ENCODE data around the gene TMEM156.

Gene TMEM156

DNA sequence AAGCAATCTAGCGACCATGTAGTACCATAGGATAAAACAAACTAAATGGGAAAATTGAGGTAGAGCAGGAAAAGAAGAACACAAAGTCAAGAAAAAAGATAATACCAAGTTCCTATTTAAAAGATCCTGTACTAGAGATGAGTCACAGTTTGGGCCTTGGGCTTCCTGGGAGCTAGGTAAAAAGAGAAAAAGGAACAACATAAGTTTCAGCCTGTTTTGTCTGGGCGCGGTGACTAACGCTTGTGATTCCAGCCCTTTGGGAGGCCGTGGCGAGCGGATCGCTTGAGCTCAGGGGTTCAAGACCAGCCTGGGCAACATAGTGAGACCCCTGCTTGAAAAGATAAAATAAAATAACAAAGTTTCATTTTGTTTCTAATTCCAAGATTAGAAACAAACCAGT, 14.0 kb upstream of the TMEM156 start:
- no peak for TF ChIP-seq ZNF426 (tag by site-specific recombination; IDR thresholded peaks at IDR 0.05)
- no peak for TF ChIP-seq GLI2 (tag by site-specific recombination; IDR thresholded peaks at IDR 0.05; ENCODE audit: borderline replicate concordance, low read depth)
- no peak for TF ChIP-seq ZNF223 (tag by site-specific recombination; IDR thresholded peaks at IDR 0.05)
- TF ChIP-seq ZNF26 (tag by site-specific recombination; IDR thresholded peaks at IDR 0.05) = no peak
- no peak for TF ChIP-seq ZNF654 (tag by site-specific recombination; IDR thresholded peaks at IDR 0.05; ENCODE audit: low read depth)
- no peak for TF ChIP-seq SCRT2 (tag by site-specific recombination; IDR thresholded peaks at IDR 0.05)
- H3K27ac ChIP-seq (ENCODE audit: extremely low read depth, low read depth, low read length) = no peak overlapping the region
- ChIA-PET POLR2A (interaction anchor here (0.9 kb wide), 1 partner anchor 58 kb away, joined by 8 read pairs; no protein-coding TSS in a partner anchor), CTCF (interaction anchor here (0.6 kb wide), 1 partner anchor 89 kb away, joined by 3 read pairs; no protein-coding TSS in a partner anchor)
- H3K9me3 ChIP-seq (ENCODE audit: control insufficient read depth, insufficient read depth, low read depth, low read length) = no peaks in the 10 kb centered on the region
- no peaks in the 10 kb centered on the region for H3K4me1 ChIP-seq (ENCODE audit: control insufficient read depth, insufficient read depth, low read length)
- H3K4me3 ChIP-seq (ENCODE audit: low read depth, low read length) = no peak overlapping the region; the same call in 1 of the 2 replicates
- H3K36me3 ChIP-seq (ENCODE audit: control insufficient read depth in 2 of 2, insufficient read depth in 1 of 2, low read length in 2 of 2) = no peaks in the 10 kb centered on the region

- peak overlapping the region; percentile 58 for H3K4me3 ChIP-seq (ENCODE audit: low read depth, low read length)
- POLR2A ChIA-PET = interaction anchor here (0.9 kb wide), 1 partner anchor 59 kb away, joined by 8 read pairs; no protein-coding TSS in a partner anchor
- CTCF ChIA-PET = interaction anchor here (0.6 kb wide), 1 partner anchor 89 kb away, joined by 3 read pairs; no protein-coding TSS in a partner anchor
These were observed 13.6 kb upstream of the TMEM156 start for GRCh38 chr4:39045827-39046221.

GRCh38 chr4:39044956-39045826, 13.0 kb upstream of the TMEM156 start:
- peak overlapping the region; percentile 68; the same call in 1 of the 2 replicates for H3K27ac ChIP-seq (ENCODE audit: extremely low read depth, low read depth, low read length)
- no peaks in the 10 kb centered on the region for H3K9me3 ChIP-seq (ENCODE audit: control insufficient read depth, insufficient read depth, low read depth, low read length)
- ChIA-PET POLR2A (interaction anchor here (0.6 to 0.9 kb wide), 2 partner anchors 59 to 143 kb away, joined by 4 to 8 read pairs; no protein-coding TSS in a partner anchor), CTCF (interaction anchor here (0.6 kb wide), 1 partner anchor 88 kb away, joined by 3 read pairs; no protein-coding TSS in a partner anchor)
- H3K4me1 ChIP-seq (ENCODE audit: control insufficient read depth, insufficient read depth, low read length) = no peaks in the 10 kb centered on the region
- H3K4me3 ChIP-seq (ENCODE audit: low read depth, low read length) = peak overlapping the region; percentile 58
- H3K36me3 ChIP-seq (ENCODE audit: control insufficient read depth in 2 of 2, insufficient read depth in 1 of 2, low read length in 2 of 2) = no peaks in the 10 kb centered on the region
- TF ChIP-seq HOXC10 (CRISPR knock-in tag; IDR thresholded peaks at IDR 0.05) (no peak), WT1 (tag by site-specific recombination; IDR thresholded peaks at IDR 0.05) (no peak), ZBTB7A (tag by site-specific recombination; IDR thresholded peaks at IDR 0.05; ENCODE audit: low read depth) (no peak), RBAK (tag by site-specific recombination; IDR thresholded peaks at IDR 0.05) (no peak), ZNF830 (tag by site-specific recombination; IDR thresholded peaks at IDR 0.05; ENCODE audit: low read depth) (no peak), ZNF335 (tag by site-specific recombination; conservative IDR thresholded peaks at IDR 0.05) (peak; percentile 81), ZFHX2 (tag by site-specific recombination; conservative IDR thresholded peaks at IDR 0.05) (peak; percentile 58), ZBTB21 (tag by site-specific recombination; IDR thresholded peaks at IDR 0.05) (no peak), ZNF24 (tag by site-specific recombination; IDR thresholded peaks at IDR 0.05) (no peak), ZBTB11 (tag by site-specific recombination; conservative IDR thresholded peaks at IDR 0.05; ENCODE audit: low read depth) (peak; percentile 37)
- TF ChIP-seq, protein P1, sequence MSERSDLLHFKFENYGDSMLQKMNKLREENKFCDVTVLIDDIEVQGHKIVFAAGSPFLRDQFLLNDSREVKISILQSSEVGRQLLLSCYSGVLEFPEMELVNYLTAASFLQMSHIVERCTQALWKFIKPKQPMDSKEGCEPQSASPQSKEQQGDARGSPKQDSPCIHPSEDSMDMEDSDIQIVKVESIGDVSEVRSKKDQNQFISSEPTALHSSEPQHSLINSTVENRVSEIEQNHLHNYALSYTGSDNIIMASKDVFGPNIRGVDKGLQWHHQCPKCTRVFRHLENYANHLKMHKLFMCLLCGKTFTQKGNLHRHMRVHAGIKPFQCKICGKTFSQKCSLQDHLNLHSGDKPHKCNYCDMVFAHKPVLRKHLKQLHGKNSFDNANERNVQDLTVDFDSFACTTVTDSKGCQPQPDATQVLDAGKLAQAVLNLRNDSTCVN (tag by site-specific recombination; optimal IDR thresholded peaks at IDR 0.05) = peak; percentile 31
- TF ChIP-seq, protein P2, sequence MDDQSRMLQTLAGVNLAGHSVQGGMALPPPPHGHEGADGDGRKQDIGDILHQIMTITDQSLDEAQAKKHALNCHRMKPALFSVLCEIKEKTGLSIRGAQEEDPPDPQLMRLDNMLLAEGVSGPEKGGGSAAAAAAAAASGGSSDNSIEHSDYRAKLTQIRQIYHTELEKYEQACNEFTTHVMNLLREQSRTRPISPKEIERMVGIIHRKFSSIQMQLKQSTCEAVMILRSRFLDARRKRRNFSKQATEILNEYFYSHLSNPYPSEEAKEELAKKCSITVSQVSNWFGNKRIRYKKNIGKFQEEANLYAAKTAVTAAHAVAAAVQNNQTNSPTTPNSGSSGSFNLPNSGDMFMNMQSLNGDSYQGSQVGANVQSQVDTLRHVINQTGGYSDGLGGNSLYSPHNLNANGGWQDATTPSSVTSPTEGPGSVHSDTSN (CRISPR knock-in tag; IDR thresholded peaks at IDR 0.05) = no peak

More at GRCh38 chr4:39045827-39046221, 13.6 kb upstream of the TMEM156 start:
- H3K36me3 ChIP-seq (ENCODE audit: control insufficient read depth in 2 of 2, insufficient read depth in 1 of 2, low read length in 2 of 2) = no peaks in the 10 kb centered on the region
- no peaks in the 10 kb centered on the region for H3K4me1 ChIP-seq (ENCODE audit: control insufficient read depth, insufficient read depth, low read length)
- TF ChIP-seq, protein P3, sequence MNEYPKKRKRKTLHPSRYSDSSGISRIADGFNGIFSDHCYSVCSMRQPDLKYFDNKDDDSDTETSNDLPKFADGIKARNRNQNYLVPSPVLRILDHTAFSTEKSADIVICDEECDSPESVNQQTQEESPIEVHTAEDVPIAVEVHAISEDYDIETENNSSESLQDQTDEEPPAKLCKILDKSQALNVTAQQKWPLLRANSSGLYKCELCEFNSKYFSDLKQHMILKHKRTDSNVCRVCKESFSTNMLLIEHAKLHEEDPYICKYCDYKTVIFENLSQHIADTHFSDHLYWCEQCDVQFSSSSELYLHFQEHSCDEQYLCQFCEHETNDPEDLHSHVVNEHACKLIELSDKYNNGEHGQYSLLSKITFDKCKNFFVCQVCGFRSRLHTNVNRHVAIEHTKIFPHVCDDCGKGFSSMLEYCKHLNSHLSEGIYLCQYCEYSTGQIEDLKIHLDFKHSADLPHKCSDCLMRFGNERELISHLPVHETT (tag by site-specific recombination; IDR thresholded peaks at IDR 0.05) = no peak
- TF ChIP-seq ZNF335 (tag by site-specific recombination; conservative IDR thresholded peaks at IDR 0.05) = peak; percentile 43; the same call in 1 of the 2 replicates
- peak; percentile 72; the same call in 1 of the 2 replicates for TF ChIP-seq ZNF664 (tag by site-specific recombination; IDR thresholded peaks at IDR 0.05)
- no peaks in the 10 kb centered on the region for H3K9me3 ChIP-seq (ENCODE audit: control insufficient read depth, insufficient read depth, low read depth, low read length)
- H3K27ac ChIP-seq (ENCODE audit: extremely low read depth, low read depth, low read length) = no peak overlapping the region
